IMR-90 (cell line): ENCODE measurements around the gene RPS6KA5. TPM values are rescaled to one million over a fixed set of nuclear protein-coding genes. Genes with fewer than 3 reads are reported as not detected.

Experiments
- ATAC-seq: fragments of 200-7000 bp; cut with Tn5 transposase; 2 replicates; pipeline ENCODE4 v1.9.1; 2020; ENCODE audit warnings: low read depth, mild to moderate bottlenecking, moderate library complexity
- BruUV-seq: library from RNA; stranded (reverse); fragments of 400-500 nt; replicated peaks from 2 replicates; lab custom pipeline; 2021; lab: Mats Ljungman, UMichigan
- CTCF ChIA-PET: fragments of 300-600 bp; formaldehyde crosslinking; extraction: SDS; loops from one replicate; lab custom pipeline; 2021; ENCODE audit warnings: antibody characterized with exemption; lab: Yijun Ruan, JAX
- POLR2A ChIA-PET: fragments of 300-600 bp; sonication (Branson Sonifier 250); formaldehyde crosslinking; loops from one replicate; lab custom pipeline; 2022; ENCODE audit warnings: antibody characterized with exemption; ENCODE audit not compliant: unreplicated experiment; lab: Charles Lee
- DNase-seq: peaks from one replicate; pipeline ENCODE4 v3.0.0; 2013
- H2AFZ ChIP-seq: replicated peaks from 2 replicates; pipeline ENCODE3; 2013; ENCODE audit warnings: low read length, mild to moderate bottlenecking; ENCODE audit not compliant: poor library complexity
- H2AK5ac ChIP-seq: 2 replicates; pipeline ENCODE4 v1.6.1; 2013; ENCODE audit warnings: low read depth, low read length, inconsistent platforms
- H2AK9ac ChIP-seq: replicated peaks from 2 replicates; pipeline ENCODE3; 2013; ENCODE audit warnings: mild to moderate bottlenecking, low read depth, low read length, moderate library complexity; ENCODE audit not compliant: poor library complexity
- H2BK120ac ChIP-seq: 2 replicates; pipeline ENCODE4 v1.6.1; 2013; ENCODE audit warnings: low read depth, low read length, inconsistent platforms
- H2BK15ac ChIP-seq: 3 replicates; pipeline ENCODE4 v1.6.1; 2013; ENCODE audit warnings: low read depth, low read length, inconsistent platforms
- H2BK20ac ChIP-seq: 2 replicates; pipeline ENCODE4 v1.6.1; 2013; ENCODE audit warnings: low read depth, mild to moderate bottlenecking, inconsistent platforms, low read length, moderate library complexity
- H2BK5ac ChIP-seq: 2 replicates; pipeline ENCODE4 v1.6.1; 2013; ENCODE audit warnings: mild to moderate bottlenecking, low read depth, low read length, inconsistent platforms; ENCODE audit not compliant: poor library complexity, severe bottlenecking
- H3K14ac ChIP-seq: replicated peaks from 2 replicates; pipeline ENCODE4 v1.6.1; 2013; ENCODE audit warnings: low read depth, low read length, inconsistent platforms
- H3K18ac ChIP-seq: 2 replicates; pipeline ENCODE4 v1.6.1; 2013; ENCODE audit warnings: low read depth, low read length, control low read depth
- H3K23ac ChIP-seq: 2 replicates; pipeline ENCODE4 v1.6.1; 2013; ENCODE audit warnings: low read depth, low read length, inconsistent platforms
- H3K27ac ChIP-seq: 2 replicates; pipeline ENCODE4 v1.5.1; 2013; ENCODE audit warnings: mild to moderate bottlenecking, control low read depth, low read length; ENCODE audit not compliant: insufficient read depth
- H3K27me3 ChIP-seq: 2 replicates; pipeline ENCODE4 v1.6.1; 2013; ENCODE audit warnings: low read length; ENCODE audit not compliant: control insufficient read depth, insufficient read depth
- H3K36me3 ChIP-seq: 2 replicates; pipeline ENCODE4 v1.6.1; 2013; ENCODE audit warnings: low read length, mixed read lengths; ENCODE audit not compliant: control insufficient read depth, insufficient read depth
- H3K4ac ChIP-seq: 2 replicates; pipeline ENCODE4 v1.6.1; 2013; ENCODE audit warnings: low read depth, low read length, inconsistent platforms
- H3K4me1 ChIP-seq: 2 replicates; pipeline ENCODE4 v1.6.1; 2013; ENCODE audit warnings: low read length, mixed read lengths; ENCODE audit not compliant: control insufficient read depth, insufficient read depth
- H3K4me2 ChIP-seq: 2 replicates; pipeline ENCODE4 v1.6.1; 2013; ENCODE audit warnings: low read depth, mild to moderate bottlenecking, control low read depth, low read length, moderate library complexity
- H3K4me3 ChIP-seq: 2 replicates; pipeline ENCODE4 v1.5.1; 2013; ENCODE audit warnings: low read depth, mild to moderate bottlenecking, control low read depth, low read length, moderate library complexity; ENCODE audit not compliant: insufficient read depth
- H3K56ac ChIP-seq: 2 replicates; pipeline ENCODE4 v1.6.1; 2013; ENCODE audit warnings: low read length, inconsistent platforms; ENCODE audit not compliant: insufficient read depth; ENCODE audit errors: extremely low read depth
- H3K79me1 ChIP-seq, 2 experiments: 2 replicates each; pipeline ENCODE4 v1.6.1; 2013; ENCODE audit warnings: low read length in 2 of 2, inconsistent platforms in 1 of 2, low read depth in 1 of 2
- H3K9ac ChIP-seq: 2 replicates; pipeline ENCODE4 v1.6.1; 2013; ENCODE audit warnings: low read depth, low read length, control low read depth
- H3K9me1 ChIP-seq: 2 replicates; pipeline ENCODE4 v1.6.1; 2013; ENCODE audit warnings: low read length, inconsistent platforms; ENCODE audit not compliant: insufficient read depth
- H3K9me3 ChIP-seq: 2 replicates; pipeline ENCODE4 v1.6.1; 2013; ENCODE audit warnings: low read length; ENCODE audit not compliant: control insufficient read depth, insufficient read depth
- H4K20me1 ChIP-seq: 2 replicates; pipeline ENCODE4 v1.6.1; 2013; ENCODE audit warnings: low read length, inconsistent platforms; ENCODE audit not compliant: insufficient read depth
- H4K5ac ChIP-seq: 2 replicates; pipeline ENCODE4 v1.6.1; 2013; ENCODE audit warnings: mild to moderate bottlenecking, low read depth, low read length, control low read depth
- H4K8ac ChIP-seq, 2 experiments: 2 replicates each; pipeline ENCODE4 v1.6.1; 2013; ENCODE audit warnings: low read depth in 2 of 2, low read length in 2 of 2, control low read depth in 1 of 2, inconsistent platforms in 1 of 2
- H4K91ac ChIP-seq: 2 replicates; pipeline ENCODE4 v1.6.1; 2013; ENCODE audit warnings: low read depth, low read length, inconsistent platforms; ENCODE audit not compliant: insufficient read depth
- BHLHE40 ChIP-seq: fragments of 150-350 bp; IDR thresholded peaks from 2 replicates; pipeline ENCODE4 v1.6.1; 2016; ENCODE audit warnings: mild to moderate bottlenecking, low read depth, low read length
- CEBPB ChIP-seq: IDR thresholded peaks from 2 replicates; pipeline ENCODE4 v1.6.1; 2012; ENCODE audit warnings: low read depth, low read length, improper control_type of control experiment
- CHD1 ChIP-seq: IDR thresholded peaks from 2 replicates; pipeline ENCODE4 v1.6.1; 2012; ENCODE audit warnings: low read depth, low read length, improper control_type of control experiment
- FOS ChIP-seq: fragments of 150-350 bp; IDR thresholded peaks from 2 replicates; pipeline ENCODE4 v1.6.1; 2016; ENCODE audit warnings: low read depth, low read length
- MAFK ChIP-seq: IDR thresholded peaks from 2 replicates; pipeline ENCODE4 v1.6.1; 2012; ENCODE audit warnings: low read depth, low read length, improper control_type of control experiment
- MAZ ChIP-seq: IDR thresholded peaks from 2 replicates; pipeline ENCODE4 v1.6.1; 2012; ENCODE audit warnings: low read depth, mild to moderate bottlenecking, low read length, improper control_type of control experiment, moderate library complexity, borderline replicate concordance
- MXI1 ChIP-seq: IDR thresholded peaks from 2 replicates; pipeline ENCODE4 v1.6.1; 2012; ENCODE audit warnings: low read depth, mild to moderate bottlenecking, low read length, moderate library complexity, borderline replicate concordance
- NFE2L2 ChIP-seq: fragments of 150-350 bp; IDR thresholded peaks from 2 replicates; pipeline ENCODE4 v1.6.1; 2016; ENCODE audit warnings: low read depth, mild to moderate bottlenecking, low read length
- POLR2A ChIP-seq: IDR thresholded peaks from 2 replicates; pipeline ENCODE4 v1.6.1; 2012; ENCODE audit warnings: mild to moderate bottlenecking, low read depth, low read length
- RAD21 ChIP-seq: IDR thresholded peaks from 2 replicates; pipeline ENCODE4 v1.6.1; 2012; ENCODE audit warnings: low read length, improper control_type of control experiment
- RCOR1 ChIP-seq: IDR thresholded peaks from 2 replicates; pipeline ENCODE4 v1.6.1; 2012; ENCODE audit warnings: mild to moderate bottlenecking, low read length, improper control_type of control experiment; ENCODE audit not compliant: insufficient replicate concordance
- RFX5 ChIP-seq: IDR thresholded peaks from 2 replicates; pipeline ENCODE4 v1.8.0; 2012; ENCODE audit warnings: low read depth, mild to moderate bottlenecking, low read length, moderate library complexity
- SMC3 ChIP-seq: fragments of 150-350 bp; IDR thresholded peaks from 2 replicates; pipeline ENCODE4 v1.6.1; 2016; ENCODE audit warnings: low read depth, mild to moderate bottlenecking, antibody characterized with exemption, low read length, moderate library complexity
- dilution Hi-C: fragments of 300-500 bp; cut with HindIII; formaldehyde crosslinking; loops from one replicate; pipeline ENCODE4 v1.14.3; 2018; ENCODE audit warnings: low sequenced_read_pairs; ENCODE audit not compliant: unreplicated experiment
- in situ Hi-C: fragments of 300-500 bp; cut with MboI; formaldehyde crosslinking; loops from 3 replicates; pipeline ENCODE4 v1.14.3; 2019; ENCODE audit warnings: low sequenced_read_pairs, inconsistent platforms, mixed read lengths
- intact Hi-C: fragments of 100-400 bp; cut with micrococcal nuclease; formaldehyde crosslinking; loops from 2 replicates; pipeline ENCODE4 v1.10.0; 2022
- polyA plus RNA-seq, 3 experiments: library from polyadenylated mRNA; depleted of rRNA; stranded (reverse); fragments of >200 nt; gene quantifications; 2 replicates each; pipeline ENCODE4 v1.2.3, GENCODE V29; 2012; ENCODE audit warnings: low replicate concordance in 1 of 3
- total RNA-seq: library from RNA; depleted of rRNA; stranded (reverse); fragments of >200 nt; gene quantifications from 2 replicates; pipeline ENCODE4 v1.2.3, GENCODE V29; 2012
- TF ChIP-seq, protein P1 (sequence below): fragments of 150-350 bp; IDR thresholded peaks from 2 replicates; pipeline ENCODE4 v1.6.1; 2017; ENCODE audit warnings: mild to moderate bottlenecking, antibody characterized with exemption, low read length, low read depth
- TF ChIP-seq, protein P2 (sequence below): fragments of 150-350 bp; IDR thresholded peaks from 2 replicates; pipeline ENCODE4 v1.6.1; 2016; ENCODE audit warnings: low read depth, mild to moderate bottlenecking, low read length, moderate library complexity, borderline replicate concordance
- TF ChIP-seq, protein P3 (sequence below): conservative IDR thresholded peaks from 2 replicates; pipeline ENCODE4 v1.5.1; 2012; ENCODE audit warnings: mild to moderate bottlenecking, low read depth, low read length, improper control_type of control experiment

Gene RPS6KA5
- total and polyA plus RNA-seq, 2 of the 4 experiments (the other 2 are of a cell fraction), result 0.36 TPM

DNA sequence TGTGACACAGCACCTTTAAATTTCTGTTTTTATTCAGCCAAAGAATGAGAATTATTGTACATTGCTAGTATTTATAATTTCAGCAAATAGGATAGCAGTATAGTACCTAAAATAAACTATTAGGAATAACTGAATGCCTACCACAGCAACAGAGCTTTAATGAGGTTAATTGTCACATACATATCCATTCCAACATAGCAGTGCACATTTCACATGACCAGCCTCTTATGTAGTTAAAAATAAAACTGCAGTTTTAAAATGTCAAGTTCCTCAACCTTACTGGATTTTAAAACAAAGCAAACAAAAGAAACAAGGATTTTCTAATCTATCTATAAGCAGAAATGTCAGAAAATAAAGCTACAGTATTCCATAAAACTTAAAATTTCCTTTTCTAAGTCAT, 193.6 kb downstream of the RPS6KA5 start:
- H3K9me1 ChIP-seq, result no peaks in the 10 kb centered on the region
- intact Hi-C loops, result no loop called here
- ATAC-seq (no peak), DNase-seq (no peak)
- in situ Hi-C loops, result no loop called here
- dilution Hi-C loops, result no loop called here
- H2BK5ac ChIP-seq, result no peak overlapping the region
- H4K5ac ChIP-seq, result no peak overlapping the region
- H2BK20ac ChIP-seq, result no peak overlapping the region
- ChIA-PET POLR2A (interaction anchor here (0.7 kb wide), 1 partner anchor 467 kb away, joined by 4 read pairs; no protein-coding TSS in a partner anchor), CTCF (interaction anchor here (1.2 kb wide), 1 partner anchor 467 kb away, joined by 3 read pairs; no protein-coding TSS in a partner anchor)
- no peak overlapping the region for H3K27ac ChIP-seq
- H3K14ac ChIP-seq, result no peak overlapping the region
- no peaks in the 10 kb centered on the region for H4K20me1 ChIP-seq
- no peaks in the 10 kb centered on the region for H3K9me3 ChIP-seq
- H2BK15ac ChIP-seq, result no peak overlapping the region
- no peak overlapping the region for H2AK5ac ChIP-seq
- no peak overlapping the region for H3K9ac ChIP-seq
- 0 out of 2 replicates have a peak, but pooled peaks cover under 1% of the 10 kb centered on the region for H3K4me1 ChIP-seq
- H3K56ac ChIP-seq, result no peak overlapping the region
- H2AK9ac ChIP-seq, result no peak overlapping the region
- no peak overlapping the region for H4K91ac ChIP-seq
- H3K23ac ChIP-seq, result no peak overlapping the region
- no peaks in the 10 kb centered on the region for H3K79me1 ChIP-seq
- H2BK120ac ChIP-seq, result no peak overlapping the region
- no peak overlapping the region for H3K4ac ChIP-seq
- no TSS peak for BruUV-seq
- no peak overlapping the region for H4K8ac ChIP-seq
- H3K4me2 ChIP-seq, result no peak overlapping the region
- H3K36me3 ChIP-seq, result no peaks in the 10 kb centered on the region
- no peak overlapping the region for H2AFZ ChIP-seq
- TF ChIP-seq CHD1 (no peak), POLR2A (no peak), BHLHE40 (no peak), MXI1 (no peak), MAFK (no peak), NFE2L2 (no peak), FOS (no peak), RAD21 (no peak), RFX5 (no peak), RCOR1 (no peak), CEBPB (no peak), SMC3 (no peak), MAZ (no peak)
- TF ChIP-seq, protein P1, sequence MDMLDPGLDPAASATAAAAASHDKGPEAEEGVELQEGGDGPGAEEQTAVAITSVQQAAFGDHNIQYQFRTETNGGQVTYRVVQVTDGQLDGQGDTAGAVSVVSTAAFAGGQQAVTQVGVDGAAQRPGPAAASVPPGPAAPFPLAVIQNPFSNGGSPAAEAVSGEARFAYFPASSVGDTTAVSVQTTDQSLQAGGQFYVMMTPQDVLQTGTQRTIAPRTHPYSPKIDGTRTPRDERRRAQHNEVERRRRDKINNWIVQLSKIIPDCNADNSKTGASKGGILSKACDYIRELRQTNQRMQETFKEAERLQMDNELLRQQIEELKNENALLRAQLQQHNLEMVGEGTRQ, result no peak
- TF ChIP-seq, protein P2, sequence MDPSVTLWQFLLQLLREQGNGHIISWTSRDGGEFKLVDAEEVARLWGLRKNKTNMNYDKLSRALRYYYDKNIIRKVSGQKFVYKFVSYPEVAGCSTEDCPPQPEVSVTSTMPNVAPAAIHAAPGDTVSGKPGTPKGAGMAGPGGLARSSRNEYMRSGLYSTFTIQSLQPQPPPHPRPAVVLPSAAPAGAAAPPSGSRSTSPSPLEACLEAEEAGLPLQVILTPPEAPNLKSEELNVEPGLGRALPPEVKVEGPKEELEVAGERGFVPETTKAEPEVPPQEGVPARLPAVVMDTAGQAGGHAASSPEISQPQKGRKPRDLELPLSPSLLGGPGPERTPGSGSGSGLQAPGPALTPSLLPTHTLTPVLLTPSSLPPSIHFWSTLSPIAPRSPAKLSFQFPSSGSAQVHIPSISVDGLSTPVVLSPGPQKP, result no peak
- TF ChIP-seq, protein P3, sequence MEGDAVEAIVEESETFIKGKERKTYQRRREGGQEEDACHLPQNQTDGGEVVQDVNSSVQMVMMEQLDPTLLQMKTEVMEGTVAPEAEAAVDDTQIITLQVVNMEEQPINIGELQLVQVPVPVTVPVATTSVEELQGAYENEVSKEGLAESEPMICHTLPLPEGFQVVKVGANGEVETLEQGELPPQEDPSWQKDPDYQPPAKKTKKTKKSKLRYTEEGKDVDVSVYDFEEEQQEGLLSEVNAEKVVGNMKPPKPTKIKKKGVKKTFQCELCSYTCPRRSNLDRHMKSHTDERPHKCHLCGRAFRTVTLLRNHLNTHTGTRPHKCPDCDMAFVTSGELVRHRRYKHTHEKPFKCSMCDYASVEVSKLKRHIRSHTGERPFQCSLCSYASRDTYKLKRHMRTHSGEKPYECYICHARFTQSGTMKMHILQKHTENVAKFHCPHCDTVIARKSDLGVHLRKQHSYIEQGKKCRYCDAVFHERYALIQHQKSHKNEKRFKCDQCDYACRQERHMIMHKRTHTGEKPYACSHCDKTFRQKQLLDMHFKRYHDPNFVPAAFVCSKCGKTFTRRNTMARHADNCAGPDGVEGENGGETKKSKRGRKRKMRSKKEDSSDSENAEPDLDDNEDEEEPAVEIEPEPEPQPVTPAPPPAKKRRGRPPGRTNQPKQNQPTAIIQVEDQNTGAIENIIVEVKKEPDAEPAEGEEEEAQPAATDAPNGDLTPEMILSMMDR, result no peak
- no peak overlapping the region for H3K4me3 ChIP-seq
- no peak overlapping the region for H3K18ac ChIP-seq
- no peaks in the 10 kb centered on the region for H3K27me3 ChIP-seq
